ENCODE results near the gene SERINC5. TPM values are rescaled to one million over a fixed set of nuclear protein-coding genes. Genes with fewer than 3 reads are reported as not detected.

SERINC5 gene
- total RNA-seq, 5 donors from 2014 or later (not counting 1 experiment from before 2014, with no cell fraction given): 109 to 170 (median 112) TPM

DNA sequence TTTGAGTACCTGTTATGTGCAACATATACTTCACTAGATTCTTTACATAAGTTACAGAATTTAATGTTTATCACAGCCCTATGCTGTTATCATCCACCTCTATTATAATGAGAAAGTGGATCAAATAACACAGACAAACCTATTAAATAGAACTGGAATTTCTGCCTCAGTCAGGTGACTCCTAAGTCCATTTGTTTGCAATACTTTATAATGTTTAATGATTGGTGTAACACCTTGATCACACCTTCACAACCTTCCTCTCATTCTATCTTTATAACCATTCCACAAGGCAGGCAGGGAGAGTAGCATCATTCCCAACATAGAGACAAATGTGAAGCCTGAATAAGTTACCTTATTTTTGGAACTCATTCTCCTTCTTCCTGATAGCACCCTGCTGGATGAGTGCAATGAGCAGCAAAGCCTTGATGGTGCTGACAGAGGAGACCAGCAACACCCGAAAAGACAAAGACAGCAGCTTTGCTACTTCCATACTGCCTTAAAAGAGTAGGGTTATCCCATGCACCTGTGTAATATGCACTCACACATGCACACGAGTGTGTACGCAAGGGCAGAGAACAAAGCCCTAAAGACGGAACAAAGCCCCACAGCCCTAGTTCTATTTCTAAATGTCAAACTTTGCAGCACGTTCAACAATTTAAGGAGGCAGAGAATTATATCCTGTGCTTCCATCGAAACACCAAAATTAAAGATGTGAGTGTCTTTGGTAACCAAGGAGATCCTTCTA lies 30.5 kb downstream of the SERINC5 start:
- POLR2A ChIA-PET: no interaction called here
- Mint-ChIP-seq H3K27me3 (no peaks in the 10 kb centered on the region), H3K4me3 (peak overlapping the region in 1 of 3 donors; percentile 69), H3K36me3 (peaks cover 29% of the 10 kb centered on the region), H3K4me1 (peaks cover 67 to 76% (median 70%) of the 10 kb centered on the region in 3 donors), H3K9me3 (no peaks in the 10 kb centered on the region), H3K27ac (peak overlapping the region; percentile 78 to 84)
- CTCF ChIA-PET: no interaction called here
- DNase-seq (no peak), ATAC-seq (replicated peaks in 1 of 4) (peak in 1 of 4 experiments; percentile 37)
- no peak overlapping the region for H3K27ac ChIP-seq (ENCODE audit: low read length)
- WGBS (ENCODE audit: insufficient coverage): 60% methylated on average over 3 of the region's 6 CpGs
- no peak overlapping the region for H3K4me3 ChIP-seq (ENCODE audit: control insufficient read depth in 1 of 2, extremely low read depth in 1 of 2, low read length in 1 of 2)
- no peaks in the 10 kb centered on the region for H3K27me3 ChIP-seq (replicated peaks in 1 of 2; ENCODE audit: control insufficient read depth in 2 of 2, extremely low read depth in 1 of 2, insufficient read depth in 2 of 2, low read length in 1 of 2)
- H3K9me3 ChIP-seq: no peaks in the 10 kb centered on the region
- peaks cover 38 to 53% of the 10 kb centered on the region in 2 experiments for H3K4me1 ChIP-seq (ENCODE audit: control insufficient read depth in 1 of 2, extremely low read depth in 1 of 2, insufficient read depth in 2 of 2, low read length in 2 of 2)
- H3K36me3 ChIP-seq (ENCODE audit: control insufficient read depth in 2 of 2, extremely low read depth in 1 of 2, insufficient read depth in 1 of 2, low read length in 1 of 2): peaks cover 4 to 6% of the 10 kb centered on the region in 2 donors

GRCh38 chr5:80223561-80223960 lies 32.3 kb downstream of the SERINC5 start:
- H3K27ac Mint-ChIP-seq: no peak overlapping the region
- peaks cover 27% of the 10 kb centered on the region for H3K36me3 Mint-ChIP-seq
- peaks cover 36 to 61% of the 10 kb centered on the region in 2 experiments for H3K4me1 ChIP-seq (ENCODE audit: control insufficient read depth in 1 of 2, extremely low read depth in 1 of 2, insufficient read depth in 2 of 2, low read length in 2 of 2)
- H3K9me3 ChIP-seq: no peaks in the 10 kb centered on the region
- H3K27me3 Mint-ChIP-seq: no peaks in the 10 kb centered on the region
- no peak overlapping the region for H3K27ac ChIP-seq (ENCODE audit: low read length)
- H3K27me3 ChIP-seq (replicated peaks in 1 of 2; ENCODE audit: control insufficient read depth in 2 of 2, extremely low read depth in 1 of 2, insufficient read depth in 2 of 2, low read length in 1 of 2): no peaks in the 10 kb centered on the region
- ChIA-PET POLR2A (no interaction called here), CTCF (no interaction called here)
- DNase-seq (no peak), ATAC-seq (replicated peaks in 1 of 4) (no peak)
- WGBS (ENCODE audit: insufficient coverage): 81% methylated on average over 6 of the region's 9 CpGs
- no peak overlapping the region for H3K4me3 ChIP-seq (ENCODE audit: control insufficient read depth in 1 of 2, extremely low read depth in 1 of 2, low read length in 1 of 2)
- no peak overlapping the region for H3K4me3 Mint-ChIP-seq
- no peaks in the 10 kb centered on the region for H3K9me3 Mint-ChIP-seq
- peaks cover 70 to 78% (median 73%) of the 10 kb centered on the region in 3 donors for H3K4me1 Mint-ChIP-seq
- peaks cover 4 to 9% of the 10 kb centered on the region in 2 donors for H3K36me3 ChIP-seq (ENCODE audit: control insufficient read depth in 2 of 2, extremely low read depth in 1 of 2, insufficient read depth in 1 of 2, low read length in 1 of 2)

DNA sequence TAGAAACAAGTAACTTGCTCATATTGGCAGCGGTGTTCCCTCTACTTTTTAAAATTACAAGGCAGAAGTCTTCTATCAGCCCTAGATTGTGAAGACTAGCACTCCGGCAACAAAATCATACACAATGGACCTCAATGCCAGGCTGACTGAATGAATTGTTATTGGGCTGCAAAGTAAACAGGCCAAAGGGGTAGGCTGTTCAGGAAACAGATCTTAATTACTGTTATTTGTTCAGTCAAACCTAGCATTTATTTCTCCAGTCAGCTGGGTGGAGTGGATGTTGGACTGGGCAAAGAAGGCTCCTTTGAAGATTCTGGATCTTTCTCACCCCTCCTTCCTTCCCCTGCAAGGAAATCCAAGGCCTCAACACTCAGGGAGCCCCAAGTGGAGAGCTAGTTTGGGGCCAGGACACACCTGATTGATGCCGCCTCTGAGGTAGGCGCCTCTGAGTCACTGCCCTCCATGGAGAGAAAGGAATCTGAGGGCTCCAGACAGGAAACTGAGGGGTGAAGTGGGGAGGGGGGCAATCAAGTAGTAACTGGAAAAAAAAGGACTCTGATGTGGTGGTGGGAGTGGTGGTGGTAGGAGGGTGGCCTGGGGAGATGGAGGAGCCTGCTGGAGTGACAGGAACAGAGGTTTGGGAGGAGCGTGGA lies 35.5 kb downstream of the SERINC5 start:
- Histone ChIP-seq H3K36me3 (ENCODE audit: control insufficient read depth in 2 of 2, extremely low read depth in 1 of 2, insufficient read depth in 1 of 2, low read length in 1 of 2) (peaks cover 3 to 13% of the 10 kb centered on the region in 2 donors), H3K4me3 (ENCODE audit: control insufficient read depth in 1 of 2, extremely low read depth in 1 of 2, low read length in 1 of 2) (no peak overlapping the region), H3K9me3 (no peaks in the 10 kb centered on the region), H3K27me3 (replicated peaks in 1 of 2; ENCODE audit: control insufficient read depth in 2 of 2, extremely low read depth in 1 of 2, insufficient read depth in 2 of 2, low read length in 1 of 2) (no peaks in the 10 kb centered on the region), H3K27ac (ENCODE audit: low read length) (no peak overlapping the region), H3K4me1 (ENCODE audit: control insufficient read depth in 1 of 2, extremely low read depth in 1 of 2, insufficient read depth in 2 of 2, low read length in 2 of 2) (peaks cover 31 to 66% of the 10 kb centered on the region in 2 experiments)
- DNase-seq: peak in 1 of 35 experiments; percentile 26
- ChIA-PET CTCF (no interaction called here), POLR2A (interaction anchor here in 1 of 2 donors (0.5 kb wide), 1 partner anchor 36 kb away, joined by 8 read pairs; no protein-coding TSS in a partner anchor)
- Mint-ChIP-seq H3K9me3 (peaks cover 0 to 2% (median 0%) of the 10 kb centered on the region in 3 donors), H3K36me3 (peaks cover 29% of the 10 kb centered on the region), H3K27ac (peak overlapping the region; percentile 65 to 94), H3K4me1 (peaks cover 72 to 78% (median 77%) of the 10 kb centered on the region in 3 donors), H3K4me3 (peak overlapping the region in 2 of 3 donors; percentile 13 to 73), H3K27me3 (no peaks in the 10 kb centered on the region)
- WGBS (ENCODE audit: insufficient coverage): 97% methylated on average over 3 of the region's 5 CpGs
- no peak for ATAC-seq (replicated peaks in 1 of 4)

DNA sequence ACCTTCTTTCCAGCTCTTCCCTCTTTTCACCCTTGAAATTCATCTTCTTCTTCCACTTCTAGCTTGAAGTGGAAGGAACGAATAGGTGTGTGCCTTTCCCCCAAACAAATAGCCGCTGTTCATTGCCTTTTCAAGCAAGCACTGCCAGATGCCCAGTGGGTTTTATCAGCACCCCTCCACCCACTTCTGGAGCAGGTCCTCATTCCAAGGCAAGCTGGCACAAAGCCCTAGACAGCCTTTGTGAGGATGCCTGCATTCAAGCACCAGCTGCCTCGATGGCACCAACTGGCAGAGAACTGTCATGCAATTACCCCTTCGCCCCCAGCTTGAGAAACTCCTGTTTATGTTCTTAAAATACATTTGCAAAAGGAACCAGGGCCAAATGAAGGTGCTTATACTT lies 36.5 kb downstream of the SERINC5 start:
- peaks cover 29% of the 10 kb centered on the region for H3K36me3 Mint-ChIP-seq

DNA sequence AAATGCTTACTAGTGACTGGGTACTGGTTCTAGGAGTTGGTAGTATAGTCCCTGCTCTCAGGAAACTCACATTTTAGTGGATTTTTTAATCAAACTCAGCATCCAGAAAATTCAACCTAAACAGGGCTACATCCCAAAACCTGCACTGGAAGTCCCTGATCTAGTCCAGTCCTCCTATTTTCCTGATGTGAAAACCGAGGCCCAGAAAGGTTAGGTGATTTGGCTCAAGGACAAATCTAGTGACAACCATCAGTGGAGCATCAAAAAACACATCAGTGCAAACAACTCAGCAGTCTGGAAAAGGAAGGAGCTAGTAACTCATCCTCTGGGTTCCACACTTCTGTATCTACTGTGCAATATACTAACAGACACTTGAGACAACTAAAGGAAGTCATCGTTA lies 38.2 kb downstream of the SERINC5 start:
- Histone ChIP-seq H3K4me3 (ENCODE audit: control insufficient read depth in 1 of 2, extremely low read depth in 1 of 2, low read length in 1 of 2) (no peak overlapping the region), H3K9me3 (no peaks in the 10 kb centered on the region), H3K36me3 (ENCODE audit: control insufficient read depth in 2 of 2, extremely low read depth in 1 of 2, insufficient read depth in 1 of 2, low read length in 1 of 2) (peaks cover 3 to 17% of the 10 kb centered on the region in 2 donors), H3K27me3 (replicated peaks in 1 of 2; ENCODE audit: control insufficient read depth in 2 of 2, extremely low read depth in 1 of 2, insufficient read depth in 2 of 2, low read length in 1 of 2) (no peaks in the 10 kb centered on the region), H3K4me1 (ENCODE audit: control insufficient read depth in 1 of 2, extremely low read depth in 1 of 2, insufficient read depth in 2 of 2, low read length in 2 of 2) (peaks cover 45 to 71% of the 10 kb centered on the region in 2 experiments), H3K27ac (ENCODE audit: low read length) (no peak overlapping the region)
- CTCF ChIA-PET: interaction anchor here (0.5 to 1.4 kb wide), 8 partner anchors 9 to 811 kb away, joined by 3 to 7 read pairs (median 4); no protein-coding TSS in a partner anchor
- Mint-ChIP-seq H3K4me3 (peak overlapping the region; percentile 62 to 74 (median 73)), H3K27ac (peak overlapping the region; percentile 55 to 94), H3K36me3 (peaks cover 27% of the 10 kb centered on the region), H3K27me3 (no peaks in the 10 kb centered on the region), H3K9me3 (peaks cover 0 to 5% (median 0%) of the 10 kb centered on the region in 3 donors), H3K4me1 (peaks cover 86 to 94% (median 91%) of the 10 kb centered on the region in 3 donors)
- ATAC-seq (replicated peaks in 1 of 4) (no peak), DNase-seq (no peak)
- POLR2A ChIA-PET: interaction anchor here (0.7 to 1.6 kb wide), 5 partner anchors 10 to 196 kb away, joined by 3 to 4 read pairs (median 3); no protein-coding TSS in a partner anchor
- no CpG with 5 or more reads among the region's 2 CpGs for WGBS (ENCODE audit: insufficient coverage)

More for the DNA sequence above, 36.5 kb downstream of the SERINC5 start:
- POLR2A ChIA-PET: interaction anchor here in 1 of 2 donors (0.7 to 1.1 kb wide), 2 partner anchors 11 to 15 kb away, joined by 3 read pairs; no protein-coding TSS in a partner anchor
- ATAC-seq (replicated peaks in 1 of 4) (no peak), DNase-seq (no peak)
- CTCF ChIA-PET: interaction anchor here in 1 of 2 donors (0.9 kb wide), 1 partner anchor 47 kb away, joined by 4 read pairs; no protein-coding TSS in a partner anchor
- peaks cover 33 to 66% of the 10 kb centered on the region in 2 experiments for H3K4me1 ChIP-seq (ENCODE audit: control insufficient read depth in 1 of 2, extremely low read depth in 1 of 2, insufficient read depth in 2 of 2, low read length in 2 of 2)
- H3K27me3 ChIP-seq (replicated peaks in 1 of 2; ENCODE audit: control insufficient read depth in 2 of 2, extremely low read depth in 1 of 2, insufficient read depth in 2 of 2, low read length in 1 of 2): no peaks in the 10 kb centered on the region
- H3K4me1 Mint-ChIP-seq: peaks cover 74 to 83% (median 81%) of the 10 kb centered on the region in 3 donors
- no peaks in the 10 kb centered on the region for H3K27me3 Mint-ChIP-seq
- no peak overlapping the region for H3K4me3 ChIP-seq (ENCODE audit: control insufficient read depth in 1 of 2, extremely low read depth in 1 of 2, low read length in 1 of 2)
- H3K4me3 Mint-ChIP-seq: peak overlapping the region; percentile 38 to 74 (median 73)
- no peaks in the 10 kb centered on the region for H3K9me3 ChIP-seq
- peaks cover 0 to 5% (median 0%) of the 10 kb centered on the region in 3 donors for H3K9me3 Mint-ChIP-seq
- peak overlapping the region; percentile 87 to 94 for H3K27ac Mint-ChIP-seq
- WGBS (ENCODE audit: insufficient coverage): no CpG with 5 or more reads among the region's 4 CpGs
- H3K27ac ChIP-seq (ENCODE audit: low read length): peak overlapping the region; percentile 12
- H3K36me3 ChIP-seq (ENCODE audit: control insufficient read depth in 2 of 2, extremely low read depth in 1 of 2, insufficient read depth in 1 of 2, low read length in 1 of 2): peaks cover 3 to 17% of the 10 kb centered on the region in 2 donors

Data from T-cell (primary cell).